Measurements from ENCODE around the gene LMF1.

- TF ChIP-seq POLR2A (IDR thresholded peaks at IDR 0.05; ENCODE audit: low read length) (no peak), GATA1 (IDR thresholded peaks at IDR 0.05; ENCODE audit: low read depth, low read length) (no peak)
These were observed 114.0 kb downstream of the LMF1 start for GRCh38 chr16:856811-857210.
